ENCODE measurements around the gene F11R. TPM values are rescaled to one million over a fixed set of nuclear protein-coding genes. Genes with fewer than 3 reads are reported as not detected.

Gene F11R
- total and polyA plus RNA-seq, 2 donors (not counting 3 experiments of a cell fraction or from before 2014, with no cell fraction given), result 97.0 to 124 TPM

- ChIA-PET CTCF (interaction anchor here (0.7 to 2.3 kb wide), 6 partner anchors 9 to 65 kb away, joined by 3 to 11 read pairs (median 3); no protein-coding TSS in a partner anchor), POLR2A (no interaction called here)
- Histone ChIP-seq H3K9me1 (replicated peaks; ENCODE audit: control insufficient read depth, extremely low read depth, insufficient read depth, low read length) (no peaks in the 10 kb centered on the region), H3K27me3 (ENCODE audit: control insufficient read depth in 2 of 2, insufficient read depth in 2 of 2, low read length in 2 of 2) (no peaks in the 10 kb centered on the region), H3K79me2 (ENCODE audit: control insufficient read depth, insufficient read depth, low read length) (no peaks in the 10 kb centered on the region), H3K9ac (replicated peaks; ENCODE audit: extremely low read depth, insufficient read depth, low read length) (no peak overlapping the region), H4K20me1 (replicated peaks; ENCODE audit: control insufficient read depth, extremely low read depth, insufficient read depth, low read length) (no peaks in the 10 kb centered on the region), H2AFZ (ENCODE audit: low read depth, low read length) (no peak overlapping the region), H3K9me3 (replicated peaks; ENCODE audit: control insufficient read depth, insufficient read depth, low read length) (no peaks in the 10 kb centered on the region), H3K27ac (ENCODE audit: insufficient read depth, low read depth, low read length) (no peak overlapping the region), H3K4me1 (ENCODE audit: control insufficient read depth, extremely low read depth, insufficient read depth, low read length) (no peaks in the 10 kb centered on the region), H3K4me2 (ENCODE audit: insufficient read depth, low read length) (no peak overlapping the region), H3K36me3 (ENCODE audit: control insufficient read depth in 2 of 2, extremely low read depth in 1 of 2, insufficient read depth in 2 of 2, low read length in 2 of 2) (no peaks in the 10 kb centered on the region), H3K4me3 (replicated peaks in 1 of 3; ENCODE audit: insufficient read depth in 1 of 3, low read depth in 1 of 3, low read length in 3 of 3) (no peak overlapping the region)
- BruUV-seq (replicated peaks), result no TSS peak
- no peak for DNase-seq (ENCODE audit: low read depth, low spot score)
- dilution Hi-C loops (cut with MboI; ENCODE audit: extremely low pct_ligation_motif_present, low sequenced_read_pairs), result no loop called here
- intact Hi-C loops (cut with micrococcal nuclease), result loop anchor here (10.0 kb wide), 1 partner anchor 730 kb away; no protein-coding TSS in a partner anchor
- TF ChIP-seq EZH2 (IDR thresholded peaks at IDR 0.05; ENCODE audit: borderline replicate concordance, low read depth, low read length, severe bottlenecking) (no peak), JUN (IDR thresholded peaks at IDR 0.05; ENCODE audit: borderline replicate concordance, insufficient read depth, insufficient read length, low read depth) (no peak), POLR2A (IDR thresholded peaks at IDR 0.05; ENCODE audit: low read depth, low read length) (no peak), CTCF (IDR thresholded peaks at IDR 0.05; ENCODE audit: extremely low read depth in 1 of 2, insufficient read depth in 1 of 2, low read depth in 1 of 2, low read length in 2 of 2) (no peak), MYC (IDR thresholded peaks at IDR 0.05; ENCODE audit: low read depth, low read length) (no peak), FOS (IDR thresholded peaks at IDR 0.05; ENCODE audit: borderline replicate concordance, insufficient read depth, low read length) (no peak), MAX (IDR thresholded peaks at IDR 0.05; ENCODE audit: insufficient read depth, insufficient read length) (no peak), POLR2AphosphoS5 (IDR thresholded peaks at IDR 0.05; ENCODE audit: insufficient read depth, low read depth, low read length) (no peak), GATA2 (IDR thresholded peaks at IDR 0.05; ENCODE audit: insufficient read depth, insufficient read length, low read depth, low read length) (no peak)
- FAIRE-seq, result no peak
Measured at GRCh38 chr1:161054805-161055204, 33.9 kb upstream of the F11R start.
